ENCODE results near the gene MGAT5. TPM values are rescaled to one million over a fixed set of nuclear protein-coding genes. Genes with fewer than 3 reads are reported as not detected.

Gene MGAT5
- total and polyA plus RNA-seq, 4 experiments from 2014 or later: 4.4 to 81.3 (median 48.0) TPM

- ChIA-PET POLR2A (ENCODE audit: partially characterized antibody) (no interaction called here), CTCF (ENCODE audit: partially characterized antibody) (interaction anchor here (1.5 to 3.4 kb wide), 3 partner anchors 7 to 25 kb away, joined by 5 to 12 read pairs (median 8); no protein-coding TSS in a partner anchor)
- Histone ChIP-seq H3K9me3 (ENCODE audit: control insufficient read depth in 1 of 2, low read length in 2 of 2) (no peaks in the 10 kb centered on the region), H3K4me3 (ENCODE audit: low read length in 2 of 2) (no peak overlapping the region), H3K4me1 (ENCODE audit: insufficient read depth, low read length) (no peaks in the 10 kb centered on the region), H3K36me3 (ENCODE audit: insufficient read depth, low read length) (peaks cover 58% of the 10 kb centered on the region), H3K27me3 (ENCODE audit: insufficient read depth, low read length) (no peaks in the 10 kb centered on the region), H3K27ac (ENCODE audit: low read depth, low read length) (no peak overlapping the region)
- Mint-ChIP-seq H3K4me1 (peaks cover 0 to 7% (median under 1%) of the 10 kb centered on the region in 4 donors), H3K36me3 (peaks cover 60 to 81% of the 10 kb centered on the region in 2 donors), H3K4me3 (no peak overlapping the region), H3K27me3 (no peaks in the 10 kb centered on the region), H3K9me3 (peaks cover 0 to 1% (median 0%) of the 10 kb centered on the region in 8 donors), H3K27ac (peak overlapping the region in 4 of 7 donors; percentile 86 to 92 (median 88))
- intact Hi-C loops (cut with micrococcal nuclease): no loop called here
- DNase-seq: no peak
Observed at GRCh38 chr2:134425724-134426496, 172.0 kb downstream of the MGAT5 start.

- Mint-ChIP-seq H3K4me3 (no peak overlapping the region), H3K27me3 (no peaks in the 10 kb centered on the region), H3K27ac (peak overlapping the region in 3 of 7 donors; percentile 19 to 24 (median 23)), H3K36me3 (peaks cover 68 to 89% of the 10 kb centered on the region in 2 donors), H3K9me3 (peaks cover 0 to 2% (median 0%) of the 10 kb centered on the region in 8 donors), H3K4me1 (peaks cover 0 to 9% (median under 1%) of the 10 kb centered on the region in 4 donors)
- intact Hi-C loops (cut with micrococcal nuclease): no loop called here
- peaks cover 60% of the 10 kb centered on the region for H3K36me3 ChIP-seq (ENCODE audit: insufficient read depth, low read length)
- H3K27me3 ChIP-seq (ENCODE audit: insufficient read depth, low read length): no peaks in the 10 kb centered on the region
- no peaks in the 10 kb centered on the region for H3K9me3 ChIP-seq (ENCODE audit: control insufficient read depth in 1 of 2, low read length in 2 of 2)
- H3K4me1 ChIP-seq (ENCODE audit: insufficient read depth, low read length): no peaks in the 10 kb centered on the region
- no peak overlapping the region for H3K4me3 ChIP-seq (ENCODE audit: low read length in 2 of 2)
- DNase-seq: no peak
- POLR2A ChIA-PET (ENCODE audit: partially characterized antibody): no interaction called here
- H3K27ac ChIP-seq (ENCODE audit: low read depth, low read length): no peak overlapping the region
- CTCF ChIA-PET (ENCODE audit: partially characterized antibody): interaction anchor here (1.5 to 3.4 kb wide), 3 partner anchors 8 to 24 kb away, joined by 5 to 12 read pairs (median 8); no protein-coding TSS in a partner anchor
Observed at GRCh38 chr2:134426721-134427120, 172.8 kb downstream of the MGAT5 start.

DNA sequence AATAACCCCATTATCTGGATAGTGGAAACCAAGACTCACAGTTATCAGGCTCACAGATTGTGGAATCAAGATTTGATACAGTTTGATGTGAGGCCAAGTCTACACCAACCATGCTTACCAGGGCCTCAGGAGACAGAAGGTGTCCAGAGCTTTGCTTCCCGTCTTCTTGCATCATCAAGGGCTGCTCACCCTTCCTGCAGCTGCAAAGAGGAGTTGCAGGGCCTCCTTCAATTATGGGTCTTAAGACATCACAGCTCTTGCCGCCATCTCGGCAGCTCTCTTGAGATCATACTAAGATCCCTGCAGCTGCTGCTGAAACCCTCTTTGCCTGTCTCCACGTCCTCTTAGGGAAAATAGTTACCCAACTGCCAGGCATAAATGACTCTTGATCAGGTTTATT, 176.0 kb downstream of the MGAT5 start:
- Histone ChIP-seq H3K27me3 (ENCODE audit: insufficient read depth, low read length) (no peaks in the 10 kb centered on the region), H3K27ac (ENCODE audit: low read depth, low read length) (no peak overlapping the region), H3K4me3 (ENCODE audit: low read length in 2 of 2) (no peak overlapping the region), H3K36me3 (ENCODE audit: insufficient read depth, low read length) (peaks cover 46% of the 10 kb centered on the region), H3K4me1 (ENCODE audit: insufficient read depth, low read length) (no peaks in the 10 kb centered on the region), H3K9me3 (ENCODE audit: control insufficient read depth in 1 of 2, low read length in 2 of 2) (no peaks in the 10 kb centered on the region)
- no peak for DNase-seq
- Mint-ChIP-seq H3K27ac (peak overlapping the region in 2 of 7 donors; percentile 18 to 64), H3K36me3 (peaks cover 80 to 89% of the 10 kb centered on the region in 2 donors), H3K9me3 (peaks cover 0 to 2% (median 0%) of the 10 kb centered on the region in 8 donors), H3K4me1 (peaks cover 0 to 10% (median 2%) of the 10 kb centered on the region in 4 donors), H3K27me3 (no peaks in the 10 kb centered on the region), H3K4me3 (no peak overlapping the region)
- ChIA-PET POLR2A (ENCODE audit: partially characterized antibody) (no interaction called here), CTCF (ENCODE audit: partially characterized antibody) (interaction anchor here (1.8 kb wide), 1 partner anchor 21 kb away, joined by 7 read pairs; no protein-coding TSS in a partner anchor)
- intact Hi-C loops (cut with micrococcal nuclease): no loop called here

GRCh38 chr2:134431838-134432434, 178.1 kb downstream of the MGAT5 start:
- peak overlapping the region in 6 of 7 donors; percentile 1 to 40 (median 33) for H3K27ac Mint-ChIP-seq
- H3K9me3 Mint-ChIP-seq: peaks cover 0 to 2% (median 0%) of the 10 kb centered on the region in 8 donors
- ChIA-PET POLR2A (ENCODE audit: partially characterized antibody) (no interaction called here), CTCF (ENCODE audit: partially characterized antibody) (interaction anchor here (2.3 kb wide), 1 partner anchor 11 kb away, joined by 6 read pairs; no protein-coding TSS in a partner anchor)
- peaks cover 0 to 11% (median 2%) of the 10 kb centered on the region in 4 donors for H3K4me1 Mint-ChIP-seq
- intact Hi-C loops (cut with micrococcal nuclease): no loop called here
- H3K27me3 ChIP-seq (ENCODE audit: insufficient read depth, low read length): no peaks in the 10 kb centered on the region
- no peaks in the 10 kb centered on the region for H3K4me1 ChIP-seq (ENCODE audit: insufficient read depth, low read length)
- H3K36me3 ChIP-seq (ENCODE audit: insufficient read depth, low read length): peaks cover 46% of the 10 kb centered on the region
- H3K36me3 Mint-ChIP-seq: peaks cover 70 to 85% of the 10 kb centered on the region in 2 donors
- no peaks in the 10 kb centered on the region for H3K27me3 Mint-ChIP-seq
- DNase-seq: no peak
- no peak overlapping the region for H3K27ac ChIP-seq (ENCODE audit: low read depth, low read length)
- H3K4me3 ChIP-seq (ENCODE audit: low read length in 2 of 2): no peak overlapping the region
- no peak overlapping the region for H3K4me3 Mint-ChIP-seq
- no peaks in the 10 kb centered on the region for H3K9me3 ChIP-seq (ENCODE audit: control insufficient read depth in 1 of 2, low read length in 2 of 2)

DNA sequence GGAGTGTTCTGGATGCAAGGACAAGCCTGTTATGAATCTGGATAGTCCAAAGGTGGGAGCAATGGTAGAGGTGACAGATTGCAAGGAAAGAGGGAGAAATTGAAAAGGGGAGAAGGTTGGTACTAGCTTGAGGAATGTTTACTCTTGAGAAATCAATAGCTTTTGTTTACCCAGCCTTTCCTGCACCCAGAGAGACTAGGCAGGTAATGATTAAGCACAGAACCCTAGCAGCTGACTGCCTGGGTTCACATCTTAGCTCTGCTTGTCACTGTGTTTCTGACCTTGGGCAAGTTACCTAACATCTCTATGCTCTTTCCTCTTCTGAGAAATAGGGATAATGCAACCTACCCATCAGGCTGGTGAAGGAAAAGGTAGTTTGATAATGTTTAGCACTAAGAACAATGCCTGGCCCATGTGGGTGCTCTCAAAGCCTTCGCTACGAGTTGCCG, 178.6 kb downstream of the MGAT5 start:
- H3K27ac ChIP-seq (ENCODE audit: low read depth, low read length): no peak overlapping the region
- H3K36me3 ChIP-seq (ENCODE audit: insufficient read depth, low read length): peaks cover 46% of the 10 kb centered on the region
- ChIA-PET POLR2A (ENCODE audit: partially characterized antibody) (no interaction called here), CTCF (ENCODE audit: partially characterized antibody) (interaction anchor here (2.3 kb wide), 1 partner anchor 11 kb away, joined by 6 read pairs; no protein-coding TSS in a partner anchor)
- no peaks in the 10 kb centered on the region for H3K4me1 ChIP-seq (ENCODE audit: insufficient read depth, low read length)
- Mint-ChIP-seq H3K9me3 (peaks cover 0 to 2% (median 0%) of the 10 kb centered on the region in 8 donors), H3K27me3 (no peaks in the 10 kb centered on the region), H3K36me3 (peaks cover 64 to 84% of the 10 kb centered on the region in 2 donors), H3K4me3 (no peak overlapping the region), H3K4me1 (peaks cover 0 to 11% (median under 1%) of the 10 kb centered on the region in 4 donors), H3K27ac (peak overlapping the region in 6 of 7 donors; percentile 1 to 48 (median 37))
- no peaks in the 10 kb centered on the region for H3K27me3 ChIP-seq (ENCODE audit: insufficient read depth, low read length)
- H3K4me3 ChIP-seq (ENCODE audit: low read length in 2 of 2): no peak overlapping the region
- DNase-seq: no peak
- no peaks in the 10 kb centered on the region for H3K9me3 ChIP-seq (ENCODE audit: control insufficient read depth in 1 of 2, low read length in 2 of 2)
- intact Hi-C loops (cut with micrococcal nuclease): no loop called here

- Mint-ChIP-seq H3K27ac (peak overlapping the region in 2 of 7 donors; percentile 19 to 65), H3K4me1 (peaks cover 0 to 10% (median under 1%) of the 10 kb centered on the region in 4 donors), H3K36me3 (peaks cover 59 to 78% of the 10 kb centered on the region in 2 donors), H3K4me3 (no peak overlapping the region), H3K27me3 (no peaks in the 10 kb centered on the region), H3K9me3 (peaks cover 0 to 2% (median 0%) of the 10 kb centered on the region in 8 donors)
- Histone ChIP-seq H3K36me3 (ENCODE audit: insufficient read depth, low read length) (peaks cover 35% of the 10 kb centered on the region), H3K4me1 (ENCODE audit: insufficient read depth, low read length) (no peaks in the 10 kb centered on the region), H3K27ac (ENCODE audit: low read depth, low read length) (no peak overlapping the region), H3K4me3 (ENCODE audit: low read length in 2 of 2) (no peak overlapping the region), H3K27me3 (ENCODE audit: insufficient read depth, low read length) (no peaks in the 10 kb centered on the region), H3K9me3 (ENCODE audit: control insufficient read depth in 1 of 2, low read length in 2 of 2) (no peaks in the 10 kb centered on the region)
- CTCF ChIA-PET (ENCODE audit: partially characterized antibody): no interaction called here
- POLR2A ChIA-PET (ENCODE audit: partially characterized antibody): no interaction called here
- intact Hi-C loops (cut with micrococcal nuclease): no loop called here
- no peak for DNase-seq
Observed at GRCh38 chr2:134433469-134433868, 179.6 kb downstream of the MGAT5 start.

DNA sequence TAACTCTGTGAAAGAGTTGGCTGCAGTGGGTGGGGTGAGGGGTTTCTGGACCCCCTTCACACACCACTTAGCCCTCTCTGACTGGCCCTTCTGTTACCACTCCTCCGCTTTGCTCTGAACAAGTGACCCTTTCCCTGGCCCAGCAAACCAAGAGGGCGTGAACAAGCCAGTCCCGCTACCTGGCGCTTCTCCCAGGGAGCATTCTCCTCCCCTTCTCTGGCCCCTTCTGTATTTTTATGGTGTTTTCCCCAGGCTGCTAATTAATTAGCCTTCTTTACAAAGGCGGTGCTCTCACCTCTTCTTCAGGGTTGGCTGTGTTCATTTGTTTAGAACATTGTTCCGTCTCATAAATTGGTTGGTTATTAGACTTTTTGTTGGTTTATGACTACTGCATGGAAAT, 180.1 kb downstream of the MGAT5 start:
- no peak for DNase-seq
- no peak overlapping the region for H3K4me3 Mint-ChIP-seq
- Histone ChIP-seq H3K4me3 (ENCODE audit: low read length in 2 of 2) (no peak overlapping the region), H3K9me3 (ENCODE audit: control insufficient read depth in 1 of 2, low read length in 2 of 2) (no peaks in the 10 kb centered on the region), H3K27ac (ENCODE audit: low read depth, low read length) (no peak overlapping the region), H3K27me3 (ENCODE audit: insufficient read depth, low read length) (no peaks in the 10 kb centered on the region), H3K36me3 (ENCODE audit: insufficient read depth, low read length) (peaks cover 36% of the 10 kb centered on the region), H3K4me1 (ENCODE audit: insufficient read depth, low read length) (no peaks in the 10 kb centered on the region)
- peaks cover 0 to 9% (median under 1%) of the 10 kb centered on the region in 4 donors for H3K4me1 Mint-ChIP-seq
- H3K27ac Mint-ChIP-seq: peak overlapping the region in 4 of 7 donors; percentile 18 to 65 (median 48)
- H3K36me3 Mint-ChIP-seq: peaks cover 57 to 79% of the 10 kb centered on the region in 2 donors
- no peaks in the 10 kb centered on the region for H3K27me3 Mint-ChIP-seq
- peaks cover 0 to 2% (median 0%) of the 10 kb centered on the region in 8 donors for H3K9me3 Mint-ChIP-seq
- ChIA-PET POLR2A (ENCODE audit: partially characterized antibody) (no interaction called here), CTCF (ENCODE audit: partially characterized antibody) (interaction anchor here (1.3 kb wide), 1 partner anchor 13 kb away, joined by 4 read pairs; no protein-coding TSS in a partner anchor)
- intact Hi-C loops (cut with micrococcal nuclease): no loop called here
